ENCODE data around the gene EZH2. TPM values are rescaled to one million over a fixed set of nuclear protein-coding genes. Genes with fewer than 3 reads are reported as not detected.

The EZH2 gene
- total and polyA plus RNA-seq, 11 donors = 0.61 to 5.4 (median 1.3) TPM

DNA sequence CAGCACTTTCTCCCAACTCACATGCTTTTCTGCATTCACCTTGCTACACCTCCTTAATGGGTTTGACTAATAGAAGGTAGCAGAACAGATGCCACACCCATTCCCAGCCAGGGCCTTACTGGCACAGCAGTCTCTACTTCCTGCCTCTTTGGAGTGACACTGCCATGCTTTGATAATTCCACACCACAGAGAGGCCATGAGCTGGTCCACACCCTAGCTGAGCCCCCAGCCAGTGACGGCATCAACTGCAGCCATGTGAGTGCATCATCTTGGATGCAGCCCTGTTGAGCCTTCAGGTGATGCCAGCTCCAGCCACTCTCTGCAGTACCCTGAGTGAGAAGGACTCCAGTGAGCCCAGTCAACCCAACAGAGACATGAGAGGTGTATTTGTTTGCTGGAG is 27.5 kb upstream of the EZH2 start:
- Histone ChIP-seq H3K4me3 (no peak overlapping the region), H3K36me3 (no peaks in the 10 kb centered on the region), H3K9me3 (no peaks in the 10 kb centered on the region), H3K27me3 (peaks cover 0 to 24% (median 3%) of the 10 kb centered on the region in 9 donors), H3K4me1 (peaks cover 0 to 17% (median 0%) of the 10 kb centered on the region in 12 donors), H3K27ac (no peak overlapping the region)
- ATAC-seq (no peak), DNase-seq (no peak)
- intact Hi-C loops (cut with DNase I) = no loop called here
- WGBS, 4 donors = 87 to 100% (median 96%) methylated on average over 1 of the region's 1 CpG
- TF ChIP-seq, protein P1, sequence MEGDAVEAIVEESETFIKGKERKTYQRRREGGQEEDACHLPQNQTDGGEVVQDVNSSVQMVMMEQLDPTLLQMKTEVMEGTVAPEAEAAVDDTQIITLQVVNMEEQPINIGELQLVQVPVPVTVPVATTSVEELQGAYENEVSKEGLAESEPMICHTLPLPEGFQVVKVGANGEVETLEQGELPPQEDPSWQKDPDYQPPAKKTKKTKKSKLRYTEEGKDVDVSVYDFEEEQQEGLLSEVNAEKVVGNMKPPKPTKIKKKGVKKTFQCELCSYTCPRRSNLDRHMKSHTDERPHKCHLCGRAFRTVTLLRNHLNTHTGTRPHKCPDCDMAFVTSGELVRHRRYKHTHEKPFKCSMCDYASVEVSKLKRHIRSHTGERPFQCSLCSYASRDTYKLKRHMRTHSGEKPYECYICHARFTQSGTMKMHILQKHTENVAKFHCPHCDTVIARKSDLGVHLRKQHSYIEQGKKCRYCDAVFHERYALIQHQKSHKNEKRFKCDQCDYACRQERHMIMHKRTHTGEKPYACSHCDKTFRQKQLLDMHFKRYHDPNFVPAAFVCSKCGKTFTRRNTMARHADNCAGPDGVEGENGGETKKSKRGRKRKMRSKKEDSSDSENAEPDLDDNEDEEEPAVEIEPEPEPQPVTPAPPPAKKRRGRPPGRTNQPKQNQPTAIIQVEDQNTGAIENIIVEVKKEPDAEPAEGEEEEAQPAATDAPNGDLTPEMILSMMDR (IDR thresholded peaks at IDR 0.05) = no peak
- TF ChIP-seq POLR2A (IDR thresholded peaks at IDR 0.05) = no peak

DNA sequence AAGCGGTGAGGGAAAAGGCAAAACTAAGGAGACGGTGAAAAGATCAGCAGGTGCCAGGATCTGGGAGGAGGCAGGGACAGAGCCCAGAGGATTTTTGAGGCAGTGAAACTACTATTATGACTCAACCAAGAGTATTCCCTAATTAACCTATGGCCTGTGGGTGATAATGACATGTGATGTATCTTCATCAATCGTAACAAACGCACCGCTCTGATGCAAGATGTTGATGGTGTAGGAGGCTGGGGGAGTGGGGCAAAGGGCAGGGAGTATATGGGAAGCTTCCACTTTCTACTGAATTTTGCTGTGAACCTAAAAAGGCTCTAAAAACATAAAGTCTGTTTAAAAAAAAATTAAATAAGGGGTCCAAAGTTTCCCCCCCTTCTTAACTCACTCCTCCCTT is 25.5 kb upstream of the EZH2 start:
- peaks cover 0 to 24% (median 3%) of the 10 kb centered on the region in 9 donors for H3K27me3 ChIP-seq
- ATAC-seq (no peak), DNase-seq (no peak)
- no peak overlapping the region for H3K4me3 ChIP-seq
- H3K36me3 ChIP-seq = no peaks in the 10 kb centered on the region
- intact Hi-C loops (cut with DNase I) = no loop called here
- no peaks in the 10 kb centered on the region for H3K9me3 ChIP-seq
- no peak overlapping the region for H3K27ac ChIP-seq
- WGBS, 4 donors = 67 to 79% (median 74%) methylated on average over 5 of the region's 5 CpGs
- TF ChIP-seq POLR2A (IDR thresholded peaks at IDR 0.05) = no peak
- TF ChIP-seq, protein P1 (IDR thresholded peaks at IDR 0.05) = no peak
- H3K4me1 ChIP-seq = peaks cover 0 to 5% (median 0%) of the 10 kb centered on the region in 12 donors

DNA sequence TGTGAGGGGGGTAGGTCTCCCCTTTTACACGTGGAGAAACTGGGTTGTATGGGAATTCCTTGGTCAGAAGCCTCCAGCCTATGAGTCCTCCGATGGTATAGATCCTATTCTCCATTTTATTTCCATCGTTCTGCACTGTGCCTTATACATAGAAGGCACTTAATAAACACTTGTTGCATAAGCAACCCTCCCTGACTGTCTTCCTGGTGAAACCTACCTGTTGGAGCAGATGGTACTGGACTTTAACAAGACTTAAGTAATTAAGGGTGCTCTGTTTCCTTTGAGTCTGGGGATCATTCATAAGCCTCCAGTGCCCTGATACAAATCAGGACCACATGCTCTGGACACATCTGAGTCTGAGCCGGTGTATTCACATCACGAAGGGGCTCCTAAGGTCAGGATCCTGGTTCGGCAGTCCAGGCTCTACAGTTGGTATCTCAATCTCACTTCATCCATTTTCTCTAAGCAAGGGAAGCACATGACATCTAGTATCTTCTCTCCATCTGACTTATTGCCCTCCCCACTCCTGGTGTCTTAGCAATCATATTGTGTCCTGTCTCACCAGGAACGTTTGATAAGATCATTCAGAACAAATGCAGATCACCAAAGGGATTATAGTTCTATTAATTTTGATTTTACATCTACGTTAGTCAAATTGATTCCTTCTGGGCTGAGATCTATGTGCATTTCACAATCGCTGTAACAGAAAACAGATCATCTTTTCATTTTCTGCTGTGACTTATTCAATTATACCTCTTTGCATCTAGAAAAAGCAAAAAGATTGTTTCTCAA is 22.8 kb upstream of the EZH2 start:
- ATAC-seq = no peak
- WGBS, 4 donors = 77 to 80% (median 79%) methylated on average over 9 of the region's 9 CpGs
- intact Hi-C loops (cut with DNase I) = no loop called here

DNA sequence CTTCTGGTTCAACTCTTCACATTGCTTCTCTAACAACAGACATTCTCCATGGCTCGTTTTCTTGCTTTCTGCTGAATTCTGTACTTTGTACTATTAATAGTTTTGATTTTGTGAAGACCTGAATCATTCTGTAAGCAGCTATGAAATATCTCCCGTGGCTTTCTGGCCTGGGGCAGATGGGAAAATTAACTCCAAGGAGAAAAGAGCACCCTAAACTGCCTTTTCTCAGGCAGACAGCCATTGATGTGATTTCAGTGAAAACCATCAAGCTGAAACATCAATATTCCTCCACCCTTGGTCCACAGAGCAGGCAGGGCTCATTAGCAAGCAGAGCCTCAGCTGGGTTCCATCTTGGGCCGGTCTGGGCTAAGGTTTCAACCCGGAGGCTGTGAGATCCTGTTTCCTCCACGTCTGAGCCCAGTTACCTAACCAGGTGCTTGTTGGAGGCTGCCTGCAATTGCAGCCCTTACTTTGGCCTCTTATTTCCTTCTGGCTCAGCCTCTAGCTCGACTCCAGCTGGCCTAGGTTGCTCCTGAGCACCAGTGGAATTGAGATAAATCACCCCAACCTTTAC is 21.1 kb upstream of the EZH2 start:
- Histone ChIP-seq H3K4me3 (no peak overlapping the region), H3K36me3 (no peaks in the 10 kb centered on the region), H3K27me3 (peaks cover 0 to 24% (median 3%) of the 10 kb centered on the region in 9 donors), H3K27ac (no peak overlapping the region), H3K4me1 (no peaks in the 10 kb centered on the region), H3K9me3 (no peaks in the 10 kb centered on the region)
- DNase-seq = no peak
- 36 to 51% (median 44%) methylated on average over 6 of the region's 6 CpGs for WGBS, 4 donors
- TF ChIP-seq POLR2A (IDR thresholded peaks at IDR 0.05) = no peak
- TF ChIP-seq, protein P1 (IDR thresholded peaks at IDR 0.05) = no peak
- no peak for ATAC-seq
- intact Hi-C loops (cut with DNase I) = no loop called here

More for the DNA sequence above, 22.8 kb upstream of the EZH2 start:
- no peaks in the 10 kb centered on the region for H3K4me1 ChIP-seq
- no peaks in the 10 kb centered on the region for H3K9me3 ChIP-seq
- no peaks in the 10 kb centered on the region for H3K36me3 ChIP-seq
- no peak for TF ChIP-seq POLR2A (IDR thresholded peaks at IDR 0.05)
- TF ChIP-seq, protein P1 (IDR thresholded peaks at IDR 0.05) = no peak
- H3K27ac ChIP-seq = no peak overlapping the region
- H3K4me3 ChIP-seq = no peak overlapping the region
- peaks cover 0 to 24% (median 3%) of the 10 kb centered on the region in 9 donors for H3K27me3 ChIP-seq
- no peak for DNase-seq

Measured in heart left ventricle (tissue), 16 donors.